Fibroblast of pulmonary artery (primary cell): ENCODE results near the gene FOXN3.
"Not testable (repeated sequence)": the region's sequence is repeated elsewhere in the genome, so short reads cannot be mapped to it uniquely, and the experiment has no call there.

ENCODE experiments used
- DNase-seq: peaks from one replicate; pipeline ENCODE4 v3.0.0-alpha.2; 2010; ENCODE audit warnings: low read depth
- H3K4me3 ChIP-seq: replicated peaks from 2 replicates; pipeline ENCODE4 v1.5.1; 2011; ENCODE audit warnings: low read depth, mild to moderate bottlenecking, control low read depth, low read length, moderate library complexity
- CTCF ChIP-seq: IDR thresholded peaks from 2 replicates; pipeline ENCODE4 v1.5.1; 2011; ENCODE audit warnings: mild to moderate bottlenecking, control low read depth, low read length, inconsistent platforms; ENCODE audit errors: missing control alignments

Gene FOXN3

GRCh38 chr14:89112720-89113119 lies 304.3 kb downstream of the FOXN3 start:
- no peak for TF ChIP-seq CTCF
- no peak for DNase-seq

DNA sequence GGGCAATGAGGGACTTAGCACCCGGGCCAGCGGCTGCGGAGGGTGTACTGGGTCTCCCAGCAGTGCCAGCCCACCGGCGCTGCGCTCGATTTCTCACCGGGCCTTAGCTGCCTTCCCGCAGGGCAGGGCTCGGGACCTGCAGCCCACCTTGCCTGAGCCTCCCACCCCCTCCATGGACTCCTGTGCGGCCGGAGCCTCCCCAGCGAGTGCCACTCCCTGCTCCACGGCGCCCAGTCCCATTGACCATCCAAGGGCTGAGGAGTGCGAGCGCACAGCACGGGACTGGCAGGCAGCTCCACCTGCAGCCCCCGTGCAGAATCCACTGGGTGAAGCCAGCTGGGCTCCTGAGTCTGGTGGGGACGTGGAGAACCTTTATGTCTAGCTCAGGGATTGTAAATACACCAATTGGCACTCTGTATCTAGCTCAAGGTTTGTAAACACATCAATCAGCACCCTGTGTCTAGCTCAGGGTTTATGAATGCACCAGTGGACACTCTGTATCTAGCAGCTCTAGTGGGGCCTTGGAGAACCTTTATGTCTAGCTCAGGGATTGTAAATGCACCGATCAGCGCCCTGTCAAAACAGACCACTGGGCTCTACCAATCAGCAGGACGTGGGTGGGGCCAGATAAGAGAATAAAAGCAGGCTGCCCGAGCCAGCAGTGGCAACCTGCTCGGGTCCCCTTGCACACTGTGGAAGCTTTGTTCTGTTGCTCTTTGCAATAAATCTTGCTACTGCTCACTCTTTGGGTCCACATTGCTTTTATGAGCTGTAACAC lies 305.1 kb downstream of the FOXN3 start:
- DNase-seq, H3K4me3 ChIP-seq: not testable (repeated sequence)

More at GRCh38 chr14:89112720-89113119, 304.3 kb downstream of the FOXN3 start:
- no peak overlapping the region for H3K4me3 ChIP-seq

GRCh38 chr14:89111232-89111631 lies 305.8 kb downstream of the FOXN3 start:
- DNase-seq, H3K4me3 ChIP-seq: not testable (repeated sequence)

DNA sequence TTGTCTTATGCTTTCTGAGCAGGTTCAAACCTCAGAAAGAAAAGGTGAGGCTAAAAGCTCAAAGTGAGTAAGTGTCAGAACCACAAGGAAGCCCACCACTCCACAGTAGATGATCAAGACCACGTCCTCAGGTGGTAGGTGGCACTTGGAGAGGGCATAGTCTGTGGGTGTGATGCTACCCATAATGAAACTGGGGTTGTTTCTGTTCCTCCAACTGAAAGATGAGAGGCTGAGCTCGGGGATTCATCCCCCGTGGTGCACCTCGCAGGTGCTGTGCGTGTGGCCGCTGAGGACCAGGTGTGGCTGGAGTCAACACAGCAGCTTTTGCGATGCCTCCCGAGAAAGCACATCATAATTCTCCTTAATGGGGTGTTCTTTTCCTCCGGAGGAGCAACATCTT lies 306.9 kb downstream of the FOXN3 start:
- no peak for TF ChIP-seq CTCF
- H3K4me3 ChIP-seq, result no peak overlapping the region
- no peak for DNase-seq

DNA sequence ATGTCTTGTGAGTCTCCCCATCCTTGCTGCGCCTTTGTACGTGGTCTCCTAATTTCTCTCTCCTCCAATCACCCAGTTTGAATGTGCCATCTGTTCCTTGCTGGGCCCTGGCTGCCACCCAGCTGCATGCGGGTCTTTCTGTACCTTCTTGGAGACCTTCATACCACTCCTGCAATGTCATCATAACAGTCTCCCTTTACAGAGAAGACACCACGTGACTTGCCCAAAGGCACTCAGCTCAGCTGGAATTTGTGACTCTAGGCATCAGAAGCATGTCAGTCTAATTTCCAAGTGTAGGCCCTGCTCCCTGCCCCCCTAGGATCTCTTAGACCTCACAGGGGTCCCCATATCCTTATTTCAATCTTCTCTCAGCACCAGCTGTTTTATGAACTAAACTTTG lies 308.4 kb downstream of the FOXN3 start:
- no peak overlapping the region for H3K4me3 ChIP-seq
- no peak for DNase-seq
- no peak for TF ChIP-seq CTCF

DNA sequence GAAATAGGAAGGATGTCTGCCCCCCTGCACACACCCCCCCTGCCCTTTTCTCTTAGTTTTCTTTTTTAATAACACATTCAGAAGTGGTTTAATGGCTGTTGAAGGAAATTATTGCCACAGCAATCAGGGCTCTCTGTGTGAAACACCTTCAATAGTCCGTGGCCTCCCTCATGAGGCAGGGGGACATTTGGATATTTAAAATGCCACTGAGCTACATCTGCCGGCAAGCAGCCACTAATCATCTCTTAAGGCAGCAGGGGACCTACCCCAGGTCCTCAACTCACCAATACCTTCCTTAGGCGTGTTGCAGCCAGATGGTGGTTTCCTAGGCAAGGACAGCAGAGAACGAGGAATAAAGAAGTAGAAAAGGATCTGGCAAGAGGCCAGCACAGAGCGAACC lies 309.4 kb downstream of the FOXN3 start:
- no peak for DNase-seq
- no peak overlapping the region for H3K4me3 ChIP-seq
- no peak for TF ChIP-seq CTCF
